Stimulated activated CD8-positive, alpha-beta memory T cell treated with anti-CD3 and anti-CD28 coated beads, Interleukin-7, amount 100 ng/mL, for 24 hours (primary cell): Measurements from ENCODE around the gene MAGI1.

Experiments used
- DNase-seq: peaks from one replicate; pipeline ENCODE4 v3.0.0-alpha.2; 2020; ENCODE audit warnings: low read depth

Gene MAGI1

GRCh38 chr3:65944252-65944651 is 94.5 kb downstream of the MAGI1 start:
- DNase-seq = no peak

- DNase-seq = no peak
Measured at GRCh38 chr3:65939801-65940246, 98.9 kb downstream of the MAGI1 start.

GRCh38 chr3:65939184-65939583 is 99.5 kb downstream of the MAGI1 start:
- no peak for DNase-seq

- no peak for DNase-seq
Measured at GRCh38 chr3:65938676-65939075, 100.0 kb downstream of the MAGI1 start.

- DNase-seq = no peak
Measured at GRCh38 chr3:65938147-65938546, 100.6 kb downstream of the MAGI1 start.

- DNase-seq = no peak
Measured at GRCh38 chr3:65936908-65937638, 101.6 kb downstream of the MAGI1 start.

- no peak for DNase-seq
Measured at GRCh38 chr3:65935724-65936123, 103.0 kb downstream of the MAGI1 start.

GRCh38 chr3:65930648-65931047 is 108.1 kb downstream of the MAGI1 start:
- DNase-seq = no peak

GRCh38 chr3:65928110-65928509 is 110.6 kb downstream of the MAGI1 start:
- DNase-seq = no peak

- no peak for DNase-seq
Measured at GRCh38 chr3:65927576-65927975, 111.1 kb downstream of the MAGI1 start.

GRCh38 chr3:65925254-65925954 is 113.3 kb downstream of the MAGI1 start:
- DNase-seq = no peak

- DNase-seq = no peak
Measured at GRCh38 chr3:65924762-65925161, 114.0 kb downstream of the MAGI1 start.

- DNase-seq = no peak
Measured at GRCh38 chr3:65922441-65922840, 116.3 kb downstream of the MAGI1 start.

GRCh38 chr3:65919826-65920225 is 118.9 kb downstream of the MAGI1 start:
- no peak for DNase-seq

GRCh38 chr3:65915477-65915876 is 123.2 kb downstream of the MAGI1 start:
- DNase-seq = no peak

- no peak for DNase-seq
Measured at GRCh38 chr3:65914740-65915367, 123.9 kb downstream of the MAGI1 start.

- no peak for DNase-seq
Measured at GRCh38 chr3:65914032-65914739, 124.5 kb downstream of the MAGI1 start.

- DNase-seq = no peak
Measured at GRCh38 chr3:65912647-65913046, 126.1 kb downstream of the MAGI1 start.

- no peak for DNase-seq
Measured at GRCh38 chr3:65908588-65908987, 130.1 kb downstream of the MAGI1 start.

- DNase-seq = no peak
Measured at GRCh38 chr3:65907232-65908130, 131.2 kb downstream of the MAGI1 start.

GRCh38 chr3:65905771-65906170 is 132.9 kb downstream of the MAGI1 start:
- DNase-seq = no peak
